Cerebellar nuclear complex (tissue), 1 donor: Measurements from ENCODE around the gene MYH11.

Source experiments
- DNase-seq, 2 experiments: peaks; one replicate each; lab custom pipeline; 2025; lab: John Stamatoyannopoulos, UW

The MYH11 gene

GRCh38 chr16:15856901-15857698, at the start of gene MYH11:
TSS of gene MYH11 (minus strand) at chr16:15857028. CDS start at chr16:15838252, 18,776 bp downstream.
- no peak for DNase-seq

DNA sequence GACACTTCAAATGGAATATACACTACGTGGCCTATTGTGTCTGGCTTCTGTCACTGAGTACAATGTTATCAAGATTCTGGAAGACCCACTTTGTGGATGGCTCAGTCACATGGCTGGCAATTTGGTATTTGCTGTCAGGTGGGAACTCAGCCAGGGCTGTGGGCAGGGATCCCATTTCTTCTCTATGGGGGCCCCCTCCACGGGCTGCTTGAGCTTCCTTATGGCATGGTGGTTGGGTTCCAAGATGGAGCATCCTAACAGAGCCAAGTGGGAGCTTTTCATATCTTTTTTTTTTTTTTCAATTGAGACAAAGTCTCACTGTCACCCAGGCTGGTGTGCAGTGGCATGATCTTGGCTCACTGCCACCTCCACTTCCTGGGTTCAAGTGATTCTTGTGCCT, 49.6 kb upstream of the MYH11 start:
- no peak for DNase-seq

DNA sequence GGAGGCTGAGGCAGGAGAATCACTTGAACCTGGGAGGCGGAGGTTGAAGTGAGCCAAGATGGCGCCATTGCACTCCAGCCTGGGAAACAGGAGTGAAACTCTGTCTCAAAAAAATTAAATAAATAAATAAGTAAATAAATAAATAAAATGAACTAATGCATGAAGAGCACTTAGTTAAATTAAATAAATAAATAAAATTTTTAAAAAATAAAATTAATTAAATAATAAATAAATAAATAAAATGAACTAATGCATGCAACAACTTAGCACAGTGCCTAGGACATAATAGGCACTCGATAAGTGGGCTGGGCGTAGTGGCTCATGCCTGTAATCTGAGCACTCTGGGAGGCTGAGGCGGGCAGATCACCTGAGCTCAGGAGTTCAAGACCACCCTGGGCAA, 47.1 kb upstream of the MYH11 start:
- no peak for DNase-seq

DNA sequence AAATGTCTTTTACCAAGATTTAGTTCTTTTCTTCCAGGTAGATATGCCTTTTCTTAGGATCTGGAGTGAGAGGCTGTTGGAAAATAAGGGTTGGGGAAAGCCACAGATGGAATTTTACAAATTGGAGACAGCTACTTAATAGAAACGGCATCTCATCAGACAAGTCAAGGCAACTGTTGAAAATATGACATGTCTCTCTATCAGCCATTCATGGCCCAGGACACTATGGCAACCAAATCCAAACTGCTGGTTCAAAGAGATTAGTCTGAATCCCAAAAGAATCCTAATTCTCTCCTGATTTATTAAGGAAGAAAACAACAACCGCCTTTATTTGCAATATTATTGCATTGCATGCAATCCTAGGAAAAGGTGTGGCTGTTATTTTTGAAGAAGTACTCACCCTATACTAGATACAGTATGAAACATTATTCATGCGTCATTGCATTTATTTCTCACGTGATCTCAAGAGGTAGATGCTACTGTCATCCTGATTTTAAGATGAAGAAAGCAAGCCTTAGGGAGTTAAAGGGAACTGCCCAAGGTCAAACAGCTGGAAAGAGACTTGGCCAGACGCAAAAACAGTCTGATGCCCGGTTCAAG, 44.2 kb upstream of the MYH11 start:
- DNase-seq = no peak

DNA sequence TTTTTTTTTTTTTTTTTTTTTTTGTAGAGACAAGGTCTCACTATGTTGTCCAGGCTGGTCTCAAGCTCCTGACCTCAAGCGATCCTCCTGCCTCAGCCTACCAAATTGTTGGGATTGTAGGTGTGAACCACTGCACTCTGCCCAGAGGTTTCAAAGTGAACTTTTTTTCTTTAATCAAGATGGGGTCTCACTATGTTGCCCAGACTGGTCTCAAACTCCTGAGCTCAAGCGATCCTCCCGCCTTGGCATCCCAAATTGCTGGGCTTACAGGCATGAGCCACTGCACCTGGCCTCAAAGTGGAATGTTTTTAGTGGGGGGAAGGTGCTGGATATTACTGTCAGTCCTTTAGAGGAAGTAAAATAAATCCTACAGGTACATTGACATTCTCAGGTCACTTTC, 43.5 kb upstream of the MYH11 start:
- no peak for DNase-seq

- DNase-seq = no peak
These were observed 42.8 kb upstream of the MYH11 start for GRCh38 chr16:15899538-15900100.

DNA sequence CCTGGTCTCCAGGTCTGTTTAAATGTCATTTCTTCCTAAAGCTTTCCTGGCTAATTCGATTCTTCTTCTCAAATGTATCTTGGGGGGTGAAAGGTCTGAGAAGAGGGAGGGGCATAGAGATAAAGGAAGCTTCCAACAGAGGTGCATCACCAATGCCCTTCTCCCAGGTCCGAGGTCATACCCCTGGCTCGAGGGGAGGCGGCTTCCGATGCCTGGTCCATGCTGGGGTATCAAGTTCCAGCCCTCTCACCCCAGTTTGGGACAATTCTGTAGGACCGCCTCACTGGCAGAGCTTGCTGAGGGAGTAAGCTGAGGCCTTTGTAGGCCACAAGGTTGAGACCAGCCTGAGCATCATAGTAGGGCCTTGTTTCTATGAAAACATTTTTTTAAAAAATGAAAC, 41.8 kb upstream of the MYH11 start:
- DNase-seq = no peak

- no peak for DNase-seq
These were observed 41.0 kb upstream of the MYH11 start for GRCh38 chr16:15897834-15898254.

DNA sequence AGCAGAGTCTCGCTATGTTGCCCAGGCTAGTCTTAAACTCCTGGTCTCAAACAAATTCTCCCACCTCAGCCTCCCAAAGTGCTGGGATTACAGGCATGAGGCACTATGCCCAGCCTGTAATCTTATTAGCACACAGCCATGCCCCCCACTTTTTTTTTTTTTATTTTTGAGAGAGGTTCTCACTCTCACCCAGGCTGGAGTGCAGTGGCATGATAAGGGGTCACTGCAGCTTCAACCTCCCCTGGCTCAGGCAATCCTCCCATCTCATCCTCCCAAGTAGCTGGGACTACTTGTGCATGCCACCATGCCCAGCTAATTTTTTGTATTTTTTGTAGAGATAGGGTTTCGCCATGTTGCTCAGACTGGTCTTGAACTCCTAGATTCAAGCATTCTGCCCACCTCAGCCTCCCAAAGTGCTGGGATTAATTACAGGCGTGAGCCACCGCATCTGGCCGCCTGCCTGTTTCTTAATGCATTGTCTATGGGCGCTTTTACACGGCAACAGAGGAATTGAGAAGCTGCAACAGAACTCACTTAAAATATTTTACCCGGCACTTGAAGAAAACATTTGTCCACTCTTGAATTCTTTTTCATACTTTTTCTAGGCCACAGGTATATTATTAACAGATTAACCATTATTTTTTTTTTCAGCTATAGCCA, 40.4 kb upstream of the MYH11 start:
- DNase-seq = no peak

- DNase-seq = no peak
These were observed 37.9 kb upstream of the MYH11 start for GRCh38 chr16:15894571-15895374.

- no peak for DNase-seq
These were observed 34.7 kb upstream of the MYH11 start for GRCh38 chr16:15891508-15891907.

- DNase-seq = peak; percentile 94 to 95
These were observed 31.5 kb upstream of the MYH11 start, which contains the start of gene CEP20 for GRCh38 chr16:15888072-15888976. TSS of gene CEP20 (minus strand) at chr16:15888603. CDS start at chr16:15888585, 18 bp downstream.

GRCh38 chr16:15887283-15887682, 30.5 kb upstream of the MYH11 start:
- DNase-seq = no peak

DNA sequence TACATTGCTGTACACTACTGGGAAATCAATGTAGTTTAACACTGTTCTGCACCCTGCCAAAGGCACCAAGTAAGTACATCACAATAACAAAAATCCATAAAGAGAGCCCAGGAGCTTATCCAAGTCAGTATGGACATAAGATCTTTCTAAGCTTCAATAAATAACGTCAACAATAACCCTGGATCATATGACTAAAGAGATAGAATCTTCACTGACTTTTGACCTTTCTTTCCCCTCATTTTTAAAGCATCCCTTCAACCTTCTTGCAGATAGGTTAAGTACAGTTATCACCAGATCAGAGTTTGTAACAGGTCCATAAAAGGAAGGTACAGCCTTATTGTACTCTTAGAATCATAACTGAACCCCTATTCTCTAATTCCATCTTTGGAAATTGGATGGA, 29.2 kb upstream of the MYH11 start:
- DNase-seq = no peak

DNA sequence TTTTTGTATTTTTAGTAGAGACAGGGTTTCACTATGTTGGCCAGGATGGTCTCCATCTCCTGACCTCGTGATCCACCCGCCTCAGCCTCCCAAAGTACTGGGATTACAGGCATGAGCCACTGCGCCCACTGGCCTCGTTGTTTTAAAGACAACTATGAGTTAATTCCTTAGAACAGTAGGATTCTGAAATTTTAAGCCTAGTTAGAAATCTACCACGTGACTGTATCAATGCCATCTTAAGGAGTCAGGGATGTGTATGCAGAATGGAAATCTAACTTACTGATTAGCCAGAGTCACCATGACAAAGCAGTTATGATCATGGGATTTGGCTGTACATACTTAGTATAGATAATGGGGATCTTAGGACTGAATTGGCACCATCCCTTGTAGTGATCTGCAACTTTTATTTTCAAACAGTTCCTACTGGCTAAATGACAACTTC, 28.8 kb upstream of the MYH11 start:
- DNase-seq = no peak

DNA sequence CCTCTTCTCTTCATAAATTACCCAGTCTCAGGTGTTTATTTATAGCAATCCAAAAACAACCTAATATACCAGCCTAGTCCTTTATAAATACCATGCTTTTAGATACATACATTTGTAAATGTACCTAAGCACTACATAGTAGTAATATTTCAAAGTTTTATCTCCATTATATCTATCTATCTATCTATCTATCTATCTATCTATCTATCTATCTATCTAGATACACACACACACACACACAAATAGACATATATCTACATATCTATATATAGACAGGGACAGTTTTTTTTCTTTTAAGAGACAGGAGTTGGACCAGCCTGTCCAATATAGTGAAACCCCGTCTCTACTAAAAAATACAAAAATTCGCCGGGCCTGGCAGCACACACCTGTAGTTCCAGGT, 25.7 kb upstream of the MYH11 start:
- no peak for DNase-seq

DNA sequence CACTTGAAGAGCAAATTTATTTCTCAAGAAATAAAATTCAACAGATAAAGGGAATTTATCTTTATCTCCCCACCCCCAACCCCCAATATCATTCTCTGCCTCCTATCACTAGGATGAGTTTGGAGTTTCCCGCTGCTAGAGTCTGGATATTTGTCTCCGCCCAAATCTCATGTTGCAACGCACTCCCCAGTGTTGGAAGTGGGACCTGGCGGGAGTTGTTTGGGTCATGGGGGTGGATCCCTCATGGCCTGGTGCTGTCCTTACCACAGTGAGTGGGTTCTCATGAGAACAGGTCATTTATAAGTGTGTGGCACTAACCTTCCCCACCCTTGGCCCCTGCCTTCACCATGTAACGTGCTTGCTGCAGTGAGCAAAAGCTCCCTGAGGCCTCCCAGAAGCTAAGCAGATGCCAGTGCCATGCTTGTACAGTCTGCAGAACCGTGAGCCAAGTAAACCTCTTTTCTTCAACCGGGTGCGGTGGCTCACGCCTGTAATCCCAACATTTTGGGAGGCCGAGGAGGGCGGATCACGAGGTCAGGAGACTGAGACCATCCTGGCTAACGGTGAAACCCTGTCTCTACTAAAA, 25.1 kb upstream of the MYH11 start:
- DNase-seq = no peak

DNA sequence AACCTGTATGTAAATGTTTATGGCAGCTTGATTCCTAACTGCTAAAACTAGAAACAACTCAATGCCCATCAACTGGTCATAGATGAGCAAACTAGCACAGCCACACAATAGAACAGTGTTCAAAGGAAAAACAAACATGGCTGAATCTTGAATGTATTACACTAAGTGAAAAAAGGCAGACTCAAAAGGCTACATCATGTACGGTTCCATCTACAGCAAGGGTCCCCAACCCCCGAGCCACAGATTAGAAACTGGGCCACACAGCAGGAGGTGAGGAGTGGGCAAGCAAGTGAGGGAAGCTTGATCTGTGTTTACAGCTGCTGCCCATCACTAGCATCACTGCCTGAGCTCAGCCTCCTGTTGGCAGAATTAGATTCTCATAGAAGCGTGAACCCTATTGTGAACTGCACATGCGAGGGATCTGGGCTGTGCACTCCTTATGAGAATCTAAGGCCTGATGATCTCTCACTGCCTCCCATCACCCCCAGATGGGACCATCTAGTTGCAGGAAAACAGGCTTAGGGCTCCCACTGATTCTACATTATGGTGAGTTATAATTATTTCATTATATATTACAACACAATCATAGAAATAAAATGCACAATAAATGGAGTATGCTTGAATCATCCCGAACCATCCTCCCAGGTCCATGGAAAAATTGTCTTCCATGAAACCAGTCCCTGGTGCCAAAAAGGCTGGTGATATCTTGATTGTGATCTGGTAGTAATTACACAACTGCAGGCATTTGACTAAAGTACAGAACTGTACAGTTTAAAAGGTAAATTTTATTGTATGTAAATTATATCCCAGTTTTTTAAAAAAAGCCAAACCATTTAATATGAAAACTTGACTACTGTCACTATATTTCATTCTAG, 23.8 kb upstream of the MYH11 start:
- DNase-seq = no peak

GRCh38 chr16:15879255-15879811, 22.5 kb upstream of the MYH11 start:
- no peak for DNase-seq
